Mesodermal cell (in vitro differentiated cells): Measurements from ENCODE around the gene SCN10A.

Source experiments
- H3K27ac ChIP-seq: 2 replicates; pipeline ENCODE4 v1.7.0; 2013; ENCODE audit warnings: mild to moderate bottlenecking, low read depth, low read length, moderate library complexity; ENCODE audit not compliant: severe bottlenecking
- H3K36me3 ChIP-seq: 2 replicates; pipeline ENCODE4 v1.7.1; 2013; ENCODE audit warnings: mild to moderate bottlenecking, low read length, moderate library complexity; ENCODE audit not compliant: control insufficient read depth, insufficient read depth
- H3K4me1 ChIP-seq: one replicate; pipeline ENCODE4 v1.7.1; 2013; ENCODE audit warnings: mild to moderate bottlenecking, low read length; ENCODE audit not compliant: insufficient read depth, control insufficient read depth, poor library complexity, severe bottlenecking
- H3K4me3 ChIP-seq: 2 replicates; pipeline ENCODE4 v1.7.0; 2013; ENCODE audit warnings: low read length, control low read depth, mild to moderate bottlenecking; ENCODE audit not compliant: insufficient read depth, poor library complexity, severe bottlenecking; ENCODE audit errors: extremely low read depth
- H3K9me3 ChIP-seq: 2 replicates; pipeline ENCODE4 v1.7.1; 2013; ENCODE audit warnings: mild to moderate bottlenecking, low read length, moderate library complexity; ENCODE audit not compliant: control insufficient read depth
- WGBS, 2 experiments: methylation state at CpG; one replicate each; pipeline ENCODE4 v1.1.5; 2013; ENCODE audit warnings: missing lambda C conversion rate in 2 of 2; ENCODE audit not compliant: insufficient coverage in 2 of 2; 5-methylcytosine and 5-hydroxymethylcytosine counted together

SCN10A gene

DNA sequence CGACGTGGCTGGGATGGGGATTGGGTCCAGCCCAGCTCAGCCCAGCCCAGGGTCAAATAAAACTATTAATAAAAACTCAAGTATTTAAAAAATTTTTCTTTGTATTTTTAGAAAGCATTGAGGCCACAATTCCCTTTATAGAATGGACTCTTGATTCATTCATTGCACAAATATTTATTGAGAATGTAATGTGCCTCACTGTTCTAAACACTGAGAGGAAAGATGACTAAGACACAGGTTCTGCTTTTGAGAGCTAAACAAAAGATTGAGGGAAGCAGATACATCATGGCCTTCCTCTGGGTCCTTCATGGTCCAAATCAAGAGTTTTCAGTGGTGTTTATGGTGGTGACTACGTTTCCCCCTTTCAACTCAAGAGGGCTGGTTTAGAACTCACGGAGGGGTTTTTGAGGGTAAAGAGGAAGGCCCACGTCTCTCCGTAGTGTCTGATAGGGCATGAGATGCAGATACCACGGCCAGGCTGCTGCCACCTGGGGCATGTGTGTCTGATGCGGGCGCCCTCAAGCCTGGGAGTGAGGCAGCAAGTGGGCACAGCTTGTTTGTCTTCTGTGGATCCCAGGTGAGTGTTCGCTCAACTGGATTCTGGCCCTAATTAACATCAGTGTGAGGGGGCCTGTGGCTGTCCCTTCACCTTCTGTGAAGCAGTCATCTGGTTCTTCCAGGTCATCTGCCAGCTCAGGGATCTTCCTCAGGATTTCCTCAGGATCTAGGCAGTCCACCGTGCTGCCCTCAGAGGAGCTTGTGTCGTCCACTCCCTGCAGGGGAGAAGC lies 93.0 kb downstream of the SCN10A start:
- H3K4me1 ChIP-seq: peaks cover 6% of the 10 kb centered on the region
- no peak overlapping the region for H3K4me3 ChIP-seq
- no peaks in the 10 kb centered on the region for H3K36me3 ChIP-seq
- WGBS, 2 experiments: 86 to 92% methylated on average over 10 of the region's 12 CpGs
- H3K27ac ChIP-seq: no peak overlapping the region
- no peaks in the 10 kb centered on the region for H3K9me3 ChIP-seq

DNA sequence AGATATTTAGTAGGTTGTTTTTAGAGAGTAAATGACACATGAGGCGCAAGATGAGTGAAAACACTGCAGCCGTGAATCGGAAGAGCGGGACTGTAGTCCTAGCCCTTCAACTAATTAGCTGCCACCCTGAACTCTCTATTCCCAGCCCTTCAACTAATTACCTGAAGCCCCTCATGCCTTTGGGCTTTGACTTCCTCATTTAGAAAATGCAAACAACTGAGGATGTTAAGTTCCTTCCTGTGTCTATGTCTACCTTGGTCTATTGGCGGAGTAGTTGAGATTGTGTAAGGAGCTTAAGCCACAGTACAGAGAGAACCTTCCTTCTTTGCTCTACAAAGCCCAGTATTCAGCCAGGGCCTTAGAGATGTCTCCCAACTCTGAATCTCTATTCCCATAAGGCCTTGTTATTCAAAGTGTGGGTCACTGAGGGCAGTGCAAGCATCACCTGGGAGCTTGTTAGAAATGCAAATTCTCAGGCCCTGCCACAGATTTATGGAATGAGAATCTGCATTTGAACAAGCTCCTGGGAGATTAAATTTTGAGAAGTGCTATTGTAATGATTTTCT lies 94.7 kb downstream of the SCN10A start:
- peaks cover 6% of the 10 kb centered on the region for H3K4me1 ChIP-seq
- H3K9me3 ChIP-seq: no peaks in the 10 kb centered on the region
- WGBS, 2 experiments: 83 to 95% methylated on average over 4 of the region's 5 CpGs
- no peak overlapping the region for H3K27ac ChIP-seq
- no peaks in the 10 kb centered on the region for H3K36me3 ChIP-seq
- no peak overlapping the region for H3K4me3 ChIP-seq

DNA sequence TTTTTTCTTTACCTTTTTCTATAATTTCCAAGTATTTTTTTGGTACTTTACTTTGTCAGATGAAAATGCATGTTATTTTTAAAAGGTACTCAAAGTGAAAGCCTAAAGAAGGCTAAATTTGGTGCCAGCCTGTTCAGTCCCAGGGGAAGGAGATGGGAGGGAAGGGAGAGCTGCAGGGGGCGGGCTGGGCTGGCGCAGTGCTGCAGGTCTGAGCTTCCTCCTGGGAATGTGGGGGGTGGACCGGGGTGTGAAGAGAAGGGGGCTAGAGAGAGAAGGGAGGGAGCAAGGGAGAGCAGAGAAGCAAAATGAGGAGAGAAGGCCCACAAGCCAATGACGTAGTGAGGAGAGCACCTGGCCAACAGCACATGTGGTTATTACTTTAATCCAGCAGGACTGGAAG lies 95.6 kb downstream of the SCN10A start:
- Histone ChIP-seq H3K4me1 (peaks cover 2% of the 10 kb centered on the region), H3K9me3 (no peaks in the 10 kb centered on the region), H3K4me3 (no peak overlapping the region), H3K27ac (no peak overlapping the region), H3K36me3 (no peaks in the 10 kb centered on the region)
- WGBS, 2 experiments: 58 to 60% methylated on average over 4 of the region's 4 CpGs

DNA sequence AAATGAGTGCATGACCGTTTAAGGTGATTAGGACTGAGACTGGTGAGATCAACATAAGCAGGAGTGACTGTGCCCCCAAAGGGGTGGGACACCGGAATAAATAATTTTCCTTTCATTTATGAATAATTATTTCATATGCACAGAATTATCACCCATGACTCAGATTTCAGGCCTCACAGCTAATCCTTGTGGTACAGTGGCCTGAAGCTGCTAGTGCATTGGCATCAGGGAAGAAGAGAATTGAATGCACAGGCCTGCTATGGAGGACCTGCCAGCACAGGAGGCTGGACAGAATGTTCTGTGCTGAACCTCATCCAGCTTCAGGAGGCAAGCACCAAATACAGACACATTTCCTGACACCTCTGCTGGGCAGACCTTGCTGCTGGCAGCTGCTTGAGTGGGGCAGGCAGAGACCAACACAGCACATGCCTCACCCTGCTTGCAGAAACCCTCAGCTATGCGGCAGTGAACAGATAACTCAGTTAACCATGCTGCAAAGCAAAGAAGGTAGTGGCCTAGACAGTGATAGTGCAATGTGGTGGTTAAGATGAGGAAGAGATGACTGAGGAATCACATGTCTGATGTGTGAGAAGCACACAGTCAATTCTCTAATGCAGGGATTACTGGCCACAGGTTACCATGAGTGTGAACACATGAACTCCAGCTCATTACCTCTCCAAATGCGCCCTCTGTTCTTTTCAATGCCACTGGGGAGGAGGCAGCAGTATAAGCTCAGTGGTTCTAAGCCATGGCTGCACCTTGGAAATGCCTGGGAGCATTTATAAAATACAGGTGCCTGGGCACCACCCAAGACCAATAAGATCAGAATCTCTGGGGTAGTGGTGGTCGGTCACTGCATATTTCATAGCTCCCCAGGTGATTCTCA lies 98.4 kb downstream of the SCN10A start:
- WGBS, 2 experiments: 57 to 71% methylated on average over 2 to 3 of the region's 5 CpGs
- Histone ChIP-seq H3K9me3 (no peaks in the 10 kb centered on the region), H3K27ac (no peak overlapping the region), H3K4me1 (no peaks in the 10 kb centered on the region), H3K36me3 (no peaks in the 10 kb centered on the region), H3K4me3 (no peak overlapping the region)

DNA sequence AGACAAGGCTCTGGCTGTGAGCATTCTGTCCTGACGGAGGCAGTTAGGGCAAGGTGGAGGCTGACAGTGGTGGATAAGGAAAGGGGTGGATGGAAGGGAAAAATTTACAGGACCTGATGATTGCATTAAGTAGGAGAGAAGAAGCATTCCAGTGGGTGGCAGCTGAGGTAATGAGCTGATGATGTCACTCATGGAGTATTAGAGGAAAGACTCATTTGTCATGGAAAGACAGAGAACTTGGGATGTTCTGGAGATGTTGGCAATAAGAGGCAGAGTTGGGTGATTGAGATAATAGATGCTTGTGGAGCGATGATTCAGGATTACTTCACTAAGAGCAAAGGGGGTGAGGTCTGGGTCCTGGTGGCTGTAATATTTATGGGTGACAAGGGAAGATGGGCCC lies 102.9 kb downstream of the SCN10A start:
- 75 to 92% methylated on average over 1 to 2 of the region's 2 CpGs for WGBS, 2 experiments

DNA sequence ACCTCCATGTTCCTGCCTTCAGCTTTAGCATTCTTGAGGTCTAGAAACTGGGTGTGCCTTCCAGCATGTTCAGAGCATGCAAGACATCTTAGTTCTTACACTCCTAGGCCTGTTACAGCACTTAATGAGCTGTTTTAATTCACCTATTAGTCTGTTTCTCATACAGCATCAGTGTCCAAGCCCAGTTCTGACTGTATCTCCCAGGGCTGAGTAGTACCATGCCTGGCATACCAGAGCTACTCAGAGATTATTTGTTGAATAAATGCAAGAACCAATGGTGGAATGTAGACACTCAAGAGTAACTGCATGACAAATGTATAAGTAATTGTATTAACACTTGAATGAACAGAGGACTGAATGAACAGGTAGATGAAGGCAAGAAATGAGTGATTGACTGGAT lies 104.7 kb downstream of the SCN10A start:
- H3K4me3 ChIP-seq: no peak overlapping the region
- no peaks in the 10 kb centered on the region for H3K9me3 ChIP-seq
- no peaks in the 10 kb centered on the region for H3K4me1 ChIP-seq
- no peaks in the 10 kb centered on the region for H3K36me3 ChIP-seq
- H3K27ac ChIP-seq: no peak overlapping the region

More for the DNA sequence above, 102.9 kb downstream of the SCN10A start:
- no peaks in the 10 kb centered on the region for H3K9me3 ChIP-seq
- H3K4me3 ChIP-seq: no peak overlapping the region
- no peak overlapping the region for H3K27ac ChIP-seq
- no peaks in the 10 kb centered on the region for H3K36me3 ChIP-seq
- no peaks in the 10 kb centered on the region for H3K4me1 ChIP-seq

DNA sequence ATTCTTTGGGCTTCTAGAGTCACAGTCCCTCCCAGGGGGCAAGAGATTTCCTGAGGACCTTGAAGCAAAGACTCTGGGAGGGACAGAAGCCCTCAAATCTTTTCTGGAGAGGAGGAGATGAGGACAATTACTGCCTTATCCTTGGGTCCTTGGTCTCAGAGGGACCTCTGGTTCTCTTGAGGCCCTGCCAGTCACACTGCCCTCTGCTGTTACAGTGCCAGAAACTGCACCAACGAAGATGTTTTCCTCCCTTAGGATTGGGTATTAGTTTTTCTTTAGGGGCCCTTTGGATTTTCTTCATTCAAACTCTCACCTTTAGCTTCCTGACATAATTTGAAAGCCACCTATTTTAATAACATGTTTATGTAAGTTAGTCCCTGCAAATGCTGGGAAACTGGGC lies 108.3 kb downstream of the SCN10A start:
- WGBS, 2 experiments: no CpG with 5 or more reads among the region's 1 CpG
- H3K4me1 ChIP-seq: no peaks in the 10 kb centered on the region
- no peaks in the 10 kb centered on the region for H3K9me3 ChIP-seq
- no peak overlapping the region for H3K27ac ChIP-seq
- H3K4me3 ChIP-seq: no peak overlapping the region
- H3K36me3 ChIP-seq: no peaks in the 10 kb centered on the region

DNA sequence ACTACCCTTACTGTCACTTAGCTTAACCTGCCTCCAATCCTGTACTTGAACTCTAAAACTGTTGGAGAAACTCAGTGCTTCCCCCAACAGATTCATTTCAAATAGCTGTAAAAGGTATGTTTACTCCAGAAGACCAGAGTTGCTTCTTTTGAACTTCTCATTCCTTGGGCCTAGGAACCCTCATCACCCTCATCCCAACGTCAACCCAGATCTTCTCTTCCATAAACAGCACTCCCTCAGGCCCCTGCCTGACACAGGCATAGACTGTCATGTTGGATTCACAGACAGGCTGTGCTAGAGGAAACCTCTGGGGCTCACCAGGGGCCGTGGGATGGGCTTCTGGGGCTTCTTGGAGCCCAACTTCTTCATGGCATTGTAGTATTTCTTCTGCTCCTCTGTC lies 109.1 kb downstream of the SCN10A start:
- Histone ChIP-seq H3K27ac (no peak overlapping the region), H3K36me3 (no peaks in the 10 kb centered on the region), H3K4me3 (no peak overlapping the region), H3K9me3 (no peaks in the 10 kb centered on the region), H3K4me1 (no peaks in the 10 kb centered on the region)
- 69 to 71% methylated on average over 2 of the region's 2 CpGs for WGBS, 2 experiments

DNA sequence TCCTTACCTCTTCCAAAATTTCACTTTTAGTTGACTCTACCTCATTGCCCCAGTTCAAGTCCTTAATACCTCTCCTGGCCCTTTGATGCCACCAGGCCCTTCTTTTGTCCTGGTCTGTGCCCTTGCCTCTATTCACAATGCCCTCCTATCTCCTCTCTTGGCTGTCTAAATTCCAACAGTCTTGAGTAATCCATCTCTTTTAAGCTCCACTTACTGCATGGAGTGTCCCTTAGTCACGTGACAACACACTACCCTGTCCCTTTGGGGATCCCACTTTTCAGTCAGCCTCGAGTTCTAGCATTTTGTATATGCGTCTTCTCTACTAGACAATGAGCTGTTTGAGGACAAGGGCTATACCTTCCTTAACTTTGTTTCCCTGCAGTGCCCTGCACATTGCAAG lies 113.8 kb downstream of the SCN10A start:
- Histone ChIP-seq H3K9me3 (no peaks in the 10 kb centered on the region), H3K4me1 (no peaks in the 10 kb centered on the region), H3K36me3 (no peaks in the 10 kb centered on the region), H3K27ac (no peak overlapping the region), H3K4me3 (no peak overlapping the region)
- 86 to 88% methylated on average over 3 of the region's 3 CpGs for WGBS, 2 experiments

DNA sequence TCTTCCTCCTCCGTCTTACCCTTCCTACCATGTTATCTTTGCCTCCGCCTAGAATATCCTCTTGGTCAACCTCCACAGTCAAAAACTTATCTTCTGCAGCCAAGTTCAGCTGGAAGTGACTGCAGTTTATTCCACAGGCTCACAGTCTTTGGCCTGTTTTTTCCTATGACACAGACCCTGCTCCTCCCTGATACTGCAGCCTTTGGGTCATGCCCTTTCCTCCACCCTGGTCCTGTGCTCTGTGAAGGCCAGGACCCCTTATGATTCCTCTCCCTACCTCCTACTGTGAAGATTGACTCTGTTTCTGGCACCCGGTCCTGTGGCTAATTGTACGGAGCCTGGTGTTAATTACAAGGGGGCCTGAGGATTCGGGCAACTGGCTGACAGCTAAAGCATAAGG lies 117.3 kb downstream of the SCN10A start:
- 81 to 89% methylated on average over 5 of the region's 5 CpGs for WGBS, 2 experiments
- no peak overlapping the region for H3K27ac ChIP-seq
- H3K4me3 ChIP-seq: no peak overlapping the region
- H3K36me3 ChIP-seq: no peaks in the 10 kb centered on the region
- no peaks in the 10 kb centered on the region for H3K9me3 ChIP-seq
- no peaks in the 10 kb centered on the region for H3K4me1 ChIP-seq
